Measurements from ENCODE around the gene NUDT14.

The NUDT14 gene

GRCh38 chr14:105195051-105195450, 13.9 kb upstream of the NUDT14 start:
- no peak for DNase-seq (ENCODE audit: low read depth)
- TF ChIP-seq CTCF (conservative IDR thresholded peaks at IDR 0.05; ENCODE audit: low read depth, low read length): no peak
- H3K4me3 ChIP-seq (ENCODE audit: low read depth, low read length): no peak overlapping the region

DNA sequence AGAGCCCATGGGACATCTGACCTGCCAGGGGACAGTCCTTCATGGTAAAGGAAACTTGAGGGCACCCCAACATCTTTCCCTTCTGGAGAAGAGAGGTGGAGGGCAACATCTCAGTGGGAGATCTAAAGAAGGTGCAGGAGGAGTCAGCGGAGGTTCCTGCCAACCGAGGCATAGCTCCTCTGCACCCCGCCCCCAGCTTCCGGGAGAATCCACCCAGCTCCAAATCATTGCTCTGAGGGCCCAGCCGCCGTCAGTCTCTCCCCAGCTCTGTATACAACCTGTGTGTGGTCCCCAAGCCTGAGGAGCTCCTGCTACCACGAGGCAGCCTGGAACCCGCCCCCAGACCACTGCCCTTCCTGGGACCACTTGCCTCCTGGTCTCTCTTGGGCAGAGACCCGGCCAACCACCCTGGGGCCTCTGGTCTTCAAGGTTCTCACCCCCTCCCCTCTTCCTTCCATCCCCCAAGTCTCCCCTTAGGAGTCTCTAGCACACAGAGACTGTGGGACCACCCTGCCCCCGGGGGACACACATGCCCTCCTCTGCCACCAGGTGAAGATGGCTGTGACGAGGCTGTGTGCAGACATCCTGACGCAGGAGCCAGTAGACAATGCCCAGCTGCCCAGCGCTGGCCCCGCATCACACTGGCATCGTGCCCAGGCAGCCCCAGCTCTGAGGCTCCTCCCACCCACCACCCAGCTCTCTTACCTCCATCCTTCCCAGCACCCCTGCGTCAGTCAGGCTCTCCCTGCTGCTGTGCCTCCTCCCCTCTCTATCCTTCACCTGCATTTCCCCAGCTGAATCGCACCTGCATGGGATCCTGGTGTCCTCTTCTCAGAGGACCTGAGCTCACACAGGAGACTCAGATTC, 13.0 kb upstream of the NUDT14 start:
- TF ChIP-seq CTCF (conservative IDR thresholded peaks at IDR 0.05; ENCODE audit: low read depth, low read length): no peak
- no peak overlapping the region for H3K4me3 ChIP-seq (ENCODE audit: low read depth, low read length)
- DNase-seq (ENCODE audit: low read depth): no peak

GRCh38 chr14:105192866-105193731, 12.0 kb upstream of the NUDT14 start:
- DNase-seq (ENCODE audit: low read depth): no peak
- TF ChIP-seq CTCF (conservative IDR thresholded peaks at IDR 0.05; ENCODE audit: low read depth, low read length): no peak
- no peak overlapping the region for H3K4me3 ChIP-seq (ENCODE audit: low read depth, low read length)

DNA sequence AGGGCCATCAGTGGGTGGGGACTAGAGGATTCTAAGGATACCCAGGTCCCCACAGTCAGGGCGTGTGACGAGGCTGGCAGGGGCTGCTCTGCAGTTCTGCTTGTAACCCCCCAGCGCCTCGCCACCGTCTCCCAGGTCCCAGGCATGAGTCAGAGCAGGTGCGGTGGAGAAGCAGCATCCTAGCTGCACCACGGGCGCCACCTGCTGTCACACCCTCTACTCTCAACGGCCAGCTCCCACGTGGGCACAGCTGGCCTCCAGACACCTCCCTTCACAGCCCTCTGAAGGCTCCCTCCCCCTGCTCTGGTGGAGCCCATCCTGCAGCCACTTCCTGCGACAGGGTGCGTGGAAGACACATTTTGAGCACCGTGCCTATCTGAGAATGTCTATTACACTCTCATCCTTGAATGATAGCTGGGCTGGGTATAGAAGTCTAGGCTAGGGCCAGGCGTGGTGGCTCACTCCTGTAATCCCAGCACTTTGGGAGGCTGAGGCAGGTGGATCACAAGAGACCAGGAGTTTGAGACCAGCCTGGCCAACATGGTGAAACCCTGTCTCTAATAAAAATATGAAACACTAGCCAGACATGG, 6.9 kb upstream of the NUDT14 start:
- TF ChIP-seq CTCF (conservative IDR thresholded peaks at IDR 0.05; ENCODE audit: low read depth, low read length): no peak
- H3K4me3 ChIP-seq (ENCODE audit: low read depth, low read length): no peak overlapping the region
- no peak for DNase-seq (ENCODE audit: low read depth)

- no peak for DNase-seq (ENCODE audit: low read depth)
- H3K4me3 ChIP-seq (ENCODE audit: low read depth, low read length): no peak overlapping the region
- no peak for TF ChIP-seq CTCF (conservative IDR thresholded peaks at IDR 0.05; ENCODE audit: low read depth, low read length)
These were observed 6.0 kb upstream of the NUDT14 start for GRCh38 chr14:105187116-105187515.

DNA sequence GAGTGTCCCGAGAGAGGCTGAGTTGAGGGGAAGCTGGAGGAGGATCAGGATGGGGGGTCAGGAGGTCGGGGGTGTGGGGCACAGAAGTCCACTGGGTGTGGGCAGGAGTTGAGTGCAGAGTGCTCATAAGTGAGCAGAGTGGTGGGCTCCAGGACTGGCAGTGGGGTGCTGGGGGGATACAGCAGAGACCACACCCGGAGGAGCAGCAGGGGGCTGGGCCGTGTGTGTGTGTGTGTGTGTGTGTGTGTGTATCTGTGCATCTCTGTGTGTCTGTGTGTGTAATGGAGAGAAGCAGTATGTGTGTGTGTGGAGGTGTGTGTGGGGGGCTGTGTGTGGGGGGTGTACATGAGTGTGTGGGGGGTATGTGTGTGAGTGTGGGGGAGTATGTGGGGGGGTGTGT, 4.9 kb upstream of the NUDT14 start:
- H3K4me3 ChIP-seq (ENCODE audit: low read depth, low read length): no peak overlapping the region
- TF ChIP-seq CTCF (conservative IDR thresholded peaks at IDR 0.05; ENCODE audit: low read depth, low read length): no peak
- no peak for DNase-seq (ENCODE audit: low read depth)
